PC-3 (cell line): ENCODE measurements around the gene CMTM2. TPM values are rescaled to one million over a fixed set of nuclear protein-coding genes. Genes with fewer than 3 reads are reported as not detected.

ENCODE experiments used
- ATAC-seq: fragments of 200-7000 bp; cut with Tn5 transposase; 2 replicates; pipeline ENCODE4 v1.9.1; 2020; ENCODE audit warnings: mild to moderate bottlenecking, moderate library complexity
- BruUV-seq: library from RNA; stranded (reverse); fragments of 400-500 nt; replicated peaks from 2 replicates; lab custom pipeline; 2021; lab: Mats Ljungman, UMichigan
- CTCF ChIA-PET: fragments of 300-600 bp; sonication (Branson Sonifier 250); formaldehyde crosslinking; loops from one replicate; lab custom pipeline; 2022; ENCODE audit warnings: antibody characterized with exemption; lab: Charles Lee
- POLR2A ChIA-PET: fragments of 300-600 bp; sonication (Branson Sonifier 250); formaldehyde crosslinking; loops from one replicate; lab custom pipeline; 2022; ENCODE audit warnings: antibody characterized with exemption; ENCODE audit not compliant: unreplicated experiment; lab: Charles Lee
- DNase-seq: peaks from one replicate; pipeline ENCODE4 v3.0.0-alpha.2; 2015
- H2AFZ ChIP-seq: fragments of 300-600 bp; sonication (generic); 2 replicates; pipeline ENCODE4 v1.6.0; 2016; ENCODE audit warnings: antibody characterized with exemption, low read length
- H3F3A ChIP-seq: fragments of 300-600 bp; sonication (generic); one replicate; pipeline ENCODE4 v1.6.0; 2017; ENCODE audit warnings: antibody characterized with exemption, low read length, control low read depth, mild to moderate bottlenecking; ENCODE audit not compliant: unreplicated experiment
- H3K27ac ChIP-seq: fragments of 300-600 bp; sonication (generic); 2 replicates; pipeline ENCODE4 v1.5.1; 2016; ENCODE audit warnings: mild to moderate bottlenecking, low read length
- H3K27me3 ChIP-seq: fragments of 300-600 bp; sonication (generic); 2 replicates; pipeline ENCODE4 v1.6.1; 2016; ENCODE audit warnings: low read length, mixed read lengths
- H3K36me3 ChIP-seq: fragments of 300-600 bp; sonication (generic); 2 replicates; pipeline ENCODE4 v1.6.1; 2016; ENCODE audit warnings: low read depth, mixed run types, low read length, mixed read lengths
- H3K4me1 ChIP-seq: fragments of 300-600 bp; sonication (generic); 2 replicates; pipeline ENCODE4 v1.5.1; 2016; ENCODE audit warnings: low read length; ENCODE audit not compliant: insufficient read depth
- H3K4me2 ChIP-seq: fragments of 300-600 bp; sonication (generic); 2 replicates; pipeline ENCODE4 v1.6.0; 2016; ENCODE audit warnings: low read length
- H3K4me3 ChIP-seq: fragments of 300-600 bp; sonication (generic); 2 replicates; pipeline ENCODE4 v1.5.1; 2016; ENCODE audit warnings: mild to moderate bottlenecking, low read length, mixed read lengths
- H3K79me2 ChIP-seq: fragments of 300-600 bp; sonication (generic); 2 replicates; pipeline ENCODE4 v1.6.1; 2017; ENCODE audit warnings: low read length, mixed read lengths
- H3K9ac ChIP-seq: fragments of 300-600 bp; sonication (generic); 2 replicates; pipeline ENCODE4 v1.6.0; 2016; ENCODE audit warnings: mild to moderate bottlenecking, low read length
- H3K9me2 ChIP-seq: fragments of 300-600 bp; sonication (generic); replicated peaks from 2 replicates; pipeline ENCODE4 v1.6.1; 2016; ENCODE audit warnings: mixed run types, low read length, mixed read lengths
- H3K9me3 ChIP-seq: fragments of 300-600 bp; sonication (generic); 2 replicates; pipeline ENCODE4 v1.6.1; 2016; ENCODE audit warnings: low read length, mixed read lengths
- H4K20me1 ChIP-seq: fragments of 300-600 bp; sonication (generic); 2 replicates; pipeline ENCODE4 v1.6.1; 2016; ENCODE audit warnings: low read length, mixed read lengths
- CTCF ChIP-seq: fragments of 300-600 bp; sonication (generic); conservative IDR thresholded peaks from 2 replicates; pipeline ENCODE4 v1.5.1; 2017; ENCODE audit warnings: antibody characterized with exemption, low read depth, mild to moderate bottlenecking, low read length
- EZH2 ChIP-seq: fragments of 300-600 bp; sonication (generic); IDR thresholded peaks from one replicate; pipeline ENCODE4 v1.6.1; 2017; ENCODE audit warnings: antibody characterized with exemption, mild to moderate bottlenecking, low read length; ENCODE audit not compliant: unreplicated experiment
- EZH2phosphoT487 ChIP-seq: fragments of 300-600 bp; sonication (generic); IDR thresholded peaks from 2 replicates; pipeline ENCODE4 v1.6.1; 2018; ENCODE audit warnings: mild to moderate bottlenecking, antibody characterized with exemption, low read length, borderline replicate concordance
- intact Hi-C: fragments of 100-400 bp; cut with micrococcal nuclease; formaldehyde crosslinking; loops from 2 replicates; pipeline ENCODE4 v1.9.0; 2023
- total RNA-seq: library from RNA; depleted of rRNA; stranded (reverse); fragments of >200 nt; gene quantifications from 2 replicates; pipeline ENCODE4 v1.2.3, GENCODE V29; 2014

The CMTM2 gene
- total RNA-seq, 1 experiment from 2014 or later, result not detected

GRCh38 chr16:66616592-66616991, 37.3 kb downstream of the CMTM2 start:
- ATAC-seq, result no peak
- Histone ChIP-seq H3K9ac (no peak overlapping the region), H2AFZ (no peak overlapping the region), H3K27ac (no peak overlapping the region), H3K9me2 (no peaks in the 10 kb centered on the region), H3K36me3 (no peaks in the 10 kb centered on the region; the same call in 1 of the 2 replicates), H3K4me3 (no peak overlapping the region), H3K9me3 (no peaks in the 10 kb centered on the region), H3K4me2 (no peak overlapping the region), H3K4me1 (peaks cover 26% of the 10 kb centered on the region), H3F3A (no peaks in the 10 kb centered on the region), H3K79me2 (no peaks in the 10 kb centered on the region), H4K20me1 (no peaks in the 10 kb centered on the region), H3K27me3 (no peaks in the 10 kb centered on the region)
- intact Hi-C loops, result no loop called here
- no TSS peak for BruUV-seq
- POLR2A ChIA-PET, result no interaction called here
- no peak for DNase-seq
- CTCF ChIA-PET, result interaction anchor here (1.0 kb wide), 1 partner anchor 8 kb away, joined by 4 read pairs; no protein-coding TSS in a partner anchor
- TF ChIP-seq CTCF (no peak), EZH2 (no peak), EZH2phosphoT487 (no peak)

- Histone ChIP-seq H3K27me3 (no peaks in the 10 kb centered on the region), H3K36me3 (no peaks in the 10 kb centered on the region; the same call in 1 of the 2 replicates), H3K4me2 (no peak overlapping the region), H3K9ac (no peak overlapping the region), H3F3A (no peaks in the 10 kb centered on the region), H3K79me2 (no peaks in the 10 kb centered on the region), H2AFZ (no peak overlapping the region), H3K4me3 (no peak overlapping the region), H3K9me3 (no peaks in the 10 kb centered on the region), H3K27ac (no peak overlapping the region), H3K9me2 (no peaks in the 10 kb centered on the region), H3K4me1 (peaks cover 26% of the 10 kb centered on the region), H4K20me1 (no peaks in the 10 kb centered on the region)
- TF ChIP-seq CTCF (no peak), EZH2 (no peak), EZH2phosphoT487 (no peak)
- no TSS peak for BruUV-seq
- intact Hi-C loops, result no loop called here
- ATAC-seq (no peak), DNase-seq (no peak)
- ChIA-PET POLR2A (no interaction called here), CTCF (interaction anchor here (1.0 kb wide), 1 partner anchor 8 kb away, joined by 4 read pairs; no protein-coding TSS in a partner anchor)
These were observed 37.8 kb downstream of the CMTM2 start for GRCh38 chr16:66617010-66617434.

- H3K4me1 ChIP-seq, result peaks cover 26% of the 10 kb centered on the region
- H3K9me2 ChIP-seq, result no peaks in the 10 kb centered on the region
- H3K4me3 ChIP-seq, result no peak overlapping the region
- H3K4me2 ChIP-seq, result no peak overlapping the region
- no peaks in the 10 kb centered on the region for H3K79me2 ChIP-seq
- no peak overlapping the region for H2AFZ ChIP-seq
- ATAC-seq, result no peak
- no peak overlapping the region for H3K9ac ChIP-seq
- DNase-seq, result no peak
- no TSS peak for BruUV-seq
- no peaks in the 10 kb centered on the region for H3F3A ChIP-seq
- ChIA-PET POLR2A (interaction anchor here (0.6 kb wide), 1 partner anchor 556 kb away, joined by 4 read pairs; no protein-coding TSS in a partner anchor), CTCF (no interaction called here)
- no peak for TF ChIP-seq CTCF
- no peak for TF ChIP-seq EZH2phosphoT487
- TF ChIP-seq EZH2, result no peak
- H3K36me3 ChIP-seq, result no peaks in the 10 kb centered on the region; the same call in 1 of the 2 replicates
- intact Hi-C loops, result no loop called here
- H3K9me3 ChIP-seq, result no peaks in the 10 kb centered on the region
- H3K27ac ChIP-seq, result peak overlapping the region; percentile 51; the same call in 1 of the 2 replicates
- no peaks in the 10 kb centered on the region for H3K27me3 ChIP-seq
- no peaks in the 10 kb centered on the region for H4K20me1 ChIP-seq
These were observed 38.5 kb downstream of the CMTM2 start for GRCh38 chr16:66617728-66618127.
